NCI-H226 (cell line): ENCODE results near the gene PFN1.

Source experiments
- DNase-seq: peaks from one replicate; pipeline ENCODE4 v3.0.0-alpha.2; 2015

Gene PFN1

GRCh38 chr17:4948166-4948930, at the start of gene PFN1:
TSS of gene PFN1 (minus strand) at chr17:4948530. CDS start at chr17:4948394, 136 bp downstream.
- DNase-seq, result peak; percentile 80

- DNase-seq, result peak; percentile 80
These were observed 49.1 kb upstream of the PFN1 start, which contains the start of the genes INCA1 and KIF1C for GRCh38 chr17:4997302-4998026. TSS of gene INCA1 (minus strand) at chr17:4997522. CDS start at chr17:4994437, 3,085 bp downstream. TSS of gene KIF1C (plus strand) at chr17:4997950. CDS start at chr17:5000247, 2,297 bp downstream.

GRCh38 chr17:4994081-4994595, 45.8 kb upstream of the PFN1 start:
- DNase-seq, result no peak

GRCh38 chr17:4987767-4988567, 39.6 kb upstream of the PFN1 start:
- no peak for DNase-seq

GRCh38 chr17:4986951-4987766, 38.8 kb upstream of the PFN1 start, which contains the start of gene CAMTA2:
TSS of gene CAMTA2 (minus strand) at chr17:4987675. CDS start at chr17:4986222, 1,453 bp downstream.
- DNase-seq, result peak; percentile 55

GRCh38 chr17:4986403-4986802, 38.1 kb upstream of the PFN1 start:
- DNase-seq, result peak; percentile 34

- DNase-seq, result no peak
These were observed 34.0 kb upstream of the PFN1 start for GRCh38 chr17:4982305-4982704.

GRCh38 chr17:4980644-4981216, 32.4 kb upstream of the PFN1 start:
- no peak for DNase-seq

GRCh38 chr17:4978726-4979125, 30.4 kb upstream of the PFN1 start:
- DNase-seq, result no peak

- DNase-seq, result no peak
These were observed 25.9 kb upstream of the PFN1 start for GRCh38 chr17:4974115-4974670.

- DNase-seq, result no peak
These were observed 25.2 kb upstream of the PFN1 start for GRCh38 chr17:4973256-4974114.

- no peak for DNase-seq
These were observed 24.4 kb upstream of the PFN1 start for GRCh38 chr17:4972752-4973151.

- no peak for DNase-seq
These were observed 24.0 kb upstream of the PFN1 start for GRCh38 chr17:4972322-4972721.

- DNase-seq, result no peak
These were observed 23.5 kb upstream of the PFN1 start for GRCh38 chr17:4971826-4972225.

- DNase-seq, result no peak
These were observed 21.9 kb upstream of the PFN1 start for GRCh38 chr17:4970273-4970672.

- DNase-seq, result no peak
These were observed 21.3 kb upstream of the PFN1 start for GRCh38 chr17:4969551-4970173.

GRCh38 chr17:4969047-4969550, 20.8 kb upstream of the PFN1 start:
- peak; percentile 50 for DNase-seq

GRCh38 chr17:4968486-4969046, 20.2 kb upstream of the PFN1 start:
- DNase-seq, result no peak
